ENCODE measurements around the gene CIZ1.
"Not testable (repeated sequence)": the region's sequence is repeated elsewhere in the genome, so short reads cannot be mapped to it uniquely, and the experiment has no call there.

The CIZ1 gene

DNA sequence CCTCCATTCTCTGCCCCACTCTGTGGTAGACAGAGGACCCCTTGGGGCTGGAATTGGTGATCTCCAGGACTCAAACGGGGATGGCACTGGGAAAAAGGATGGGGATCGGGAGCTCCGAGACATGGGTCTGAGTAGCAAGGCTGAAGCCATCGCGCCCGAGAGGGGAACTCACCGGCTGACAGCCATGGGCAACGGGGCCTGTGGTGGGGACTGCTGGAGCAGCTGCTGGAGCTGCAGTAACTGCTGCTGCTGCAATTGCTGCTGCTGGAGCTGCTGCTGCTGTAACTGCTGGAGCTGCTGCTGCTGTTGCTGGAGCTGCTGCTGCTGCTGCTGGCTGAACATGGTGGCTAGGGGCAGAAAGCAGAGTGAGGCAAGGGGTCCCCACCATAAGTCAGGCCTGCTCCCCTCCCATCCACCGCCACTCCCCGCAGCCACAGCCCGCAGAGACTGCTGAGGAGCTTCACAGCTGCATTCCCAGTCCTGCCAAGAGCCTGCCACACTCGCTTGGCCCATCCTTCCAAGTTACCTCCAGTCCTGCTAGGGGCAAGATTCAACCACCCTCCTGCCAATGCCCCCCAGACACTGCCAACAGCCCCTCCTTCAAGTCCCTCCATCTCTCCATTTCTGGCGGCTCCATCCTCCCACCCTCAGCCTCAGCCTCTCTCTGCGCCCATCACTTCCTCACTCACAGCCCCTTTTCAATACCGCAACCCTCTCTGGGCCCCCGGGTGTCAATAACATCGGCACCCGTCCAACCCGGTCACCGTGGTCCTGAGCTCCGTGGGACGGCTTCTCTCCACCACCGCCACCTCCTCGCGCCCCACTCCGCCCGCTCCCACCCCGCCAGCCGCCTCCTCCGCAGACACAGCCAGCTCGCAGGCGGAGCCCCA, 611 bp downstream of the CIZ1 start:
- DNase-seq, result peak in 1 of 3 experiments; percentile 57

DNA sequence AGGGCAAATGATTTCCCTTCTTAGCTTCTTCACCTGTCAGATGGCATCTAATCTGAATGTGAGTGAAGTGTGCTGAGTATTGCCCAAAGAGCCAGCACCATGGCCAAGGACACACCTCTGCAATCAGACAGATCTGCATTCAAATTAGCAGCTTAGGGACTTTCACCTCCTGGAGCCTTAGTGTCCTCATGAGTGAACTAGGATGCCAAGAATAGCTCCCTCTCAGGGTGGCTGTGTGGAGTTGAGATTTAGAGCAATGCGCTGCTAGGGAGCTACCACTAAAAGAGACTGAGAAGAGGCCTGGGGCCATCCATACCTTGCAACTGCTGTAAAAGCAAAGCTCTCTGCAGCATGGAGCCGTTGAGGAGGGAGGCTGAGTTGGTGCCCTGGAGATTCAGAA, 1.4 kb downstream of the CIZ1 start:
- no peak for DNase-seq

DNA sequence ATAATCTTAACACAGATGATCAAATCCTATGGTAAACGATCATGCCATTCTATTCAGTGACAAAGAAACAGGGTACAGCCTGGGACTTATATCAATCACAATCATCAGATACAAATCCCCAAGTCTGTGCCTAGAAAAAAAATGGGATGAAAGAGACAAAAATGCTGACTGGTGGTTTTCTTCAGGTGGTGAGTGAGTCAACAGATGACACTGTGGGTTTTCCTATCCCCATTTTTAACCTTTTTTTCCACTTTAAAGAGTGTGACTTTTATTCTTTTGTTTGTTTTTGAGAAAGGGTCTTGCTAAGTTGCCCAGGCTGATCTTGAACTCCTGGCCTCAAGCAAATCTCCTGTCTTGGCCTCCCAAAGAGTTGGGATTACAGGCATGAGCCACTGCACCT, 3.2 kb downstream of the CIZ1 start:
- DNase-seq, result no peak

DNA sequence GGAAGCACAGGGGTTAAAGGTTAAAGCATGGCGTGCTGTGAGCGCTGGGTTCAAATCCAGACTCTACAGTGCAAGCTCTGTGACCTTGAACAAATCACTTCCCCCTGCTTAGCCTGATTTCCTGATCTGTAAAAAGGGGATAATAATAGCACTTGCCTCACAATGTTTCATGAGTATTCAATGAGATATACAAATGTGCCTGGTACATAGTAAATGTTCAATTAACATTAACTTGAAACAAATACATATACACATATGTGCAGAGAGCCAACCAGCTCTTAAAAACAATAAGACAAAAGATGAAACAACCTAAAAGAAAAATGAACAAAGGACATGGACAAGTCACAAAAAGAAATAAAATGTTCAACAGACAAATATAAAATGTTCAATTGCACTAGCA, 4.0 kb downstream of the CIZ1 start:
- no peak for DNase-seq

DNA sequence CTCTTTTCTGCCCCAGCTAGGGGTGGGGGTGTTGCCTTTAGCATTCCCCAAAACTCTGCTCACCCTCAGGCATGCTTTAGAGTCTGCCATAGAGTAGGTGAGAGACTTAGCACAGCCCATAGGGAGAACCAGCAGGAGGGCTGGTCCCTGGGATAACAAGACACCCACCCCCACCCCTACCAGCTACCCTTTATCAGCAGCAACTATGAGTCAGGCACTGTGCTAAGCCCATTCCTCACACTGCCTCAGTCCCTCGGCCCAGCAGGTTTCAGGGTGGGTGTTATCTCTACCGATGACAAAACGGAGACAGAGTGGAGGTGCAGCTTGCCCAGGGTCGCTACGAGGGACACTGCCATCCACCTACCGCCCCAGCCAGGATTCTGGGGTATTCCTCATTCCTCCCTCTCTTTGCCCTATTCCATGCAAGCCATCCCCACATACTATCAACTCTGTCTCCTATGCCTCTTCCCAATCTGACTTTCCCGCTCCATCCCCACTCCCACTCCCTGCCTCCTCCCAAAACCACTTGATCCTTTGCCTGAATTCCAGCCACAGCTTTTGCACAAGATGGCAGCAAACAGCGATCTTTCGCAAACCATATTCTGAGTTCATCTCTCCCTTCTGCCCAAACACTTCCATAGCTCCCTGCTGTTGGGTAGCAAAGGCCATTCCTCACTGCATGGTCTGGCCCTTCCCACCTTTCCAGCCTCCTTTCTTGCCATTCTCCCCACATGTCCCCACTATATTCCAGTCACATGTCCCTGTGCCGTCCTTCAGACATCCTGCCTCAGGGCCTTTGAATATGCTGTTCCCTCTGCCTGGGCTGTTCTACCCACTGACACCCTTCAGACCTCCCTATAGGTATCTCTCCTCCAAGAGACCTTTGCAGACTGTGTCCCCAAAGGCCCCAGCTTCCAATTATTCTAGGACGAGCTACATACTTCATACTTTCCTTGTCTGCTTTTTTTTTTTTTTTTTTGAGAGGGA, 5.1 kb downstream of the CIZ1 start:
- no peak for DNase-seq

DNA sequence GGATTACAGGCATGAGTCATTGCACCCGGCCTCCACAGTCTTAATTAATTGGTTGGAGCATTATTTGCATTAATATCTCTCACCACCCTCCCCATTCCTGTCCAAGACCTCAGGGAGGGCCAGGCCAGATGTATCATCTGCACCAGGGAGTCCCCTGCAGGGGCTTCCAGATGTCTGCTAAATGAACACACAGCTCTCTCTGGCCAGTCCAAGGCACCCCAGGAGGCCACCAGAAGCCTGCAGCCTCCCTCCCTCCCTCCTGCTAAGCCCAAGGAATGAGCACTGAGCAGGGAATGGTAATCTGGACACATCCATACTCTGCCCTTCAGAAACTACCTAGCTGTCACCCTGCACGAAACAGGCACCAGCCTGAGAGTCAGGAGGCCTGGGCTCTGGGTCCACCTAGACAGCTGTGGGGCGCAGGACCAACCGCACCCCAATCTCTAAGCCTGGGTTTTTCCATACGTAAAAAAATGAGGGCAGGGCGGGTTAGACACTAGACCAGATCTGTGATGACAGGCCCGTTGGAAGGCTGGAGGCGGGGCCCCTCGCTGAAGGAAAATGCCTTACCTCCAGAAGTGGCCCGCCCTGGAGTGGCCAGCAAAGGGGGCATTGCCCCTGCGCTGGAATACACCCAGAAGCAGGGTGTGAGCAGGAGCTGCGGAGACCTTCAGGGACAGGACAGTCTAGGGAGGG, 8.3 kb downstream of the CIZ1 start:
- no peak for DNase-seq

DNA sequence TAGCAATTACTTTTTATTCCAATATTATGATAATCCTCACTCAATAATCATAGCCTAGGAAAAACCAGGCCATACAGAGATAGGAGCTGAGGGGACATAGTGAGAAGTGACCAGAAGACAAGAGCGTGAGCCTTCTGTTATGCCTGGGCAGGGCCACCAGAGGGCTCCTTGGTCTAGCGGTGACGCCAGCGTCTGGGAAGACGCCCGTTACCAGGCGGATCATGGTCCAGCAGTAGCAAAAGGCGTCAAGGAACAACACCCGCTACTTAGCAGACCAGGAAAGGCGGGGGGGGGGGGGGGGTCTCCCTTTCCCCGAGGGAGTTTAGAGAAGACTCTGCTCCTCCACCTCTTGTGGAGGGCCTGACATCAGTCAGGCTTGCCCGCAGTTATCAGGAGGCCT, 9.9 kb downstream of the CIZ1 start:
- DNase-seq, result not testable (repeated sequence)

DNA sequence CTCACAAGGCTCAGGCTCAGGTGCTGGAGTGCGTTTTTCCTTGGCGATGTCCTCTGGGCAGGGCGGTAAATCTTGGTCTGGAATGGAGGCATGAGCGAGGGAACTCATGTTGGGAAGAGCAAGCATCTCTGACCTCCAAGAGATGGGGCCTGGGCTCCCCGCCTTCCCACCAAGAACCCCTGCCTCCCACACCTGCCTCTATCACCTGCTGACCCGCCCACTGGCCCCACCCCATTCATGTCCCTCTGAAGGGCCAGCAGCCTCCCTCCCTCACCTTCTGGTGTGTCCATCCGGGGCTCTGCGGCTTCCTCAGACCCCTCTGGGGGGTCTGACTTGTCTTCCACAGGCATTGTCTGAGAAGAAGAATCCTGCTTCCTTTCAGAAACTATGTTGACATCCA, 10.9 kb downstream of the CIZ1 start:
- no peak for DNase-seq

DNA sequence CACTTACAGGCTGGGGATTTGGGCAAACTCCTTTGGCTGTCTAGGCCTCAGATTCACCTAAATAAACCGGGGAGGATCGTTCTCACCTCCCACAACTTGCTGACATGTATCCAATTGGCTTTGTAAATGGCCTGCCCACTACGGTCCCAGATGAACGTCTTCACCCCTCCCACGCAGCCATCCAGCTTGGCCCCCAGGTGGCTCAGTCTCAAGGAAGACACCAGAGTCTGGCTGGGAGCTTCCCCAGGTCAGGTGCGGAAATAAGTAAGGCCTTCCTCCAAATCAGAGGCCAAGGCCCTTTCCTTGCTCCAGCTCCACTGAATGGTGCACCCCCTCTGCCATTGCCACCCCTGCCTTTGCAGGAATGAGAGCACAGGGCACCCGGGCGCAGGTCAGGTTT, 11.4 kb downstream of the CIZ1 start:
- no peak for DNase-seq

DNA sequence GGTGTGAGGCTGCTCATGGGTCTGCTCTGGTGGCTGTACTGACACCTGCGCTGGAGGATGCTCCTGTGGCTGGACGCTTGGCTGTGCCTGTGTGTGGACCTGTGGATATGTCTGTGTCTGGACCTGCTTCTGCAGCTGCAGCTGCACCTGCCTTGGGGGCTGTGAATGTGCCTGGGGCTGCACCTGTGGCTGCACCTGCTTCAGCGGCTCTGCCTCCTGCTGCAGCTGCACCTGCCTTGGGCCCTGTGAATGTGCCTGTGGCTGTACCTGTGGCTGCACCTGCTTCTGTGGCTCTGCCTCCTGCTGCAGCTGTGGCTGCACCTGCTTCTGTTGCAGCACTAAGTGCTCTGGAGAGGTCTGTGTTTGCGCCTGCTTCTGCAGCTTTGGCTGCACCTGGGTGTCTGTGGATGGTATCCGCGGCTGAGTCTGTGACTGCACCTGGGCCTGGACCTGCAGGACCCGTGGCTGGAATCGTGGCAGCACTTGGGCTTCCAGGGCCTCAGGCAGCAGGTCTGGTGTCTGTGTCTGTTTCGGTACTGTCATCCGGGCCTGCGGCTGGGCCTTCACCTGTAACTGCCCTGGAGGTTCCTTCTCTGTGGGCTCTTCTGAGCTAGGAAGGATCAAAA, 12.5 kb downstream of the CIZ1 start:
- no peak for DNase-seq

DNA sequence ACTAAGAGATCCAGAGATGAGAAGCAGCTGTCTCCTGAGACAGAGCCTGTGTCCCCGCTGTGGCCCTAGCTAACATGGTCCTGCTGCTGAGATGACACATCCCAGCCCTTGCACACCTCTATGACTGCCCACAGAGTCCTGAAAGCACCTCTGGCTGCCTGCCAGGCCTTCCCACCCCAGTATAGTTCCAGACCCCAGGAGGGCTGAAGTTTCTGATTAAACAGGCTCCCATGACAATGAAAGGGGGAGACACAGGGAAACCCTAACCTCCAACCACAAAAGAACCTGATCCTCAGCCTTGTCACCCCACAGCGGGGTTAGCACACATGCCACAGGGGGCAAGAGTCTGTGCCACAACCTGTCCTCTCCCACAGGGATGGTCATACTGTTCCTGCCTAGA, 15.6 kb downstream of the CIZ1 start:
- no peak for DNase-seq

DNA sequence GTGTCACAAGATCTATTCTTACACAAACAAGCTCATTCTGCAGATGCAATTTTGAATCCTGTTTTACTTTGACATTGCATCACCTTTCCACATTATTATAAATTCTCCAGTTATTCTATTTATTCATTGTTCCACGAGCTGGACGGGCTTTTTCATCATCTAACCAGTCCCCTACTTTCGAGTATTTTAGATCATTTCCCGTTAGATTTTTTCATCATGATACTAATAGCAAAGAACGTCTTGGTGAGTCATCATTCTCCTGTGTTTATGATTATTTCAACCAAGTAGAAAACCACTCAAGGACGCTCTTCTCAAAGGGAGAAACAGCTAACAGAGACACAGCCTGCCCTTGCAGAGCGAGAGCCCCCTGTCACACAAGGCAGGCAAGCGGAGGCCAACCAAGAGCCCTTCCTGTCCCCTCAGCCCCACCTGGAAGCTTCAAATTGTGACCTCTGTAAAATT, 16.2 kb downstream of the CIZ1 start:
- no peak for DNase-seq

DNA sequence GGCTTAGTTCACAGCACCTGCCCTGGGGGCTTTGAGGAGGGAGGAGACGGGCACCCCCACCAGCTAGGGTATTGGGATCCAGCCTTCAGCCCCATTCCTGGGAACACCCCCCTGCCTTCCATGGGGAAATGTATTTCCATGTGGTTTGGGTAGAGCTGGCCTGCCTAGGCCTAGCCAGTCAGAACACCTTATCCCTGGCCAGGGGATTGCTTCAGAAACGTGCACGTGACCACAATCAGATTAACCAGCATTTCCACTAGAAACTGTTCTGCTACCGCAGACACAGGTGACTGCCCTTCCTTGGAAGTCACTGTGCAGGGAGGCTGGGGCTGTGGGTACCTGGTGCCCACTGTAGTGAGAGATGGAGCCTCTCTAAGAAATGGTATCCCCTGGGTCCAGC, 17.3 kb downstream of the CIZ1 start:
- no peak for DNase-seq

DNA sequence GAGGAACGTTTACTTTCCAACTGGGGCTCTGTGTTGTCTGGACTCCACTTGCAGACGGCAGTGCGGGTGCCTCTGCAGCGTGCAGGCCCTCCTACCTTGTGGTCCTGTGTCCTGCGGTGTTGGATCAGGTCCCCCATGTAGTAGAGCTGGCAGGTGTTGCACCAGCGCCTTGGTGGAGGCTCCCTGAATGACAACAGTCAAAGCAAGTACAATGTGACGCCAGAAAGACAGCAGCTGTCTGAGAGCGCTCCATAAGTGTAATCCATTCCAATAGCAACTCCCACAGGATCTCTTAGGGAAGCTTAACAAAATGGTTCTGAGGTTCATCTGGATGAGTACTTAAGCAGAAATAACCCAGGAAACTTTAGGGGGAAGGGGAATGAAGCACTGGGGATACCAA, 21.4 kb downstream of the CIZ1 start:
- DNase-seq, result no peak

DNA sequence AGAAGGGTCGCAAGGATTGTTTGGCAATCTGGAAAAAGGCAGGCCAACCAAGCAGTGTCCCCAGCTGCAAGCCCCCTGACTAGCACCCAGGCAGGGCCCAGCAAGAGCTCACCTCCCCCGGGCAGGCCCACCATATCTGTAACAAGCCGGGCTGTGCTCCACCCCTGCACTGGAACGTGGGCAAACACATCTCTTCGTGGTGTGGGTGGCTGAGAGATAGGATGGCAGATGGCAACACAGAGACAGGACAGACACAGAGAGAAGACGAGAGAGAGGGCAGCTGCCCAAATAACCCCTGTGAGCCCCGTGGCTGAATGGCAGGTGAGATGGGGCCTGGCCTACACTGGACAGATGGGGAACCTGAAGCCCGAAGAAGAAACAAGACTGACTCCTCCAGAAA, 21.9 kb downstream of the CIZ1 start:
- DNase-seq, result no peak

DNA sequence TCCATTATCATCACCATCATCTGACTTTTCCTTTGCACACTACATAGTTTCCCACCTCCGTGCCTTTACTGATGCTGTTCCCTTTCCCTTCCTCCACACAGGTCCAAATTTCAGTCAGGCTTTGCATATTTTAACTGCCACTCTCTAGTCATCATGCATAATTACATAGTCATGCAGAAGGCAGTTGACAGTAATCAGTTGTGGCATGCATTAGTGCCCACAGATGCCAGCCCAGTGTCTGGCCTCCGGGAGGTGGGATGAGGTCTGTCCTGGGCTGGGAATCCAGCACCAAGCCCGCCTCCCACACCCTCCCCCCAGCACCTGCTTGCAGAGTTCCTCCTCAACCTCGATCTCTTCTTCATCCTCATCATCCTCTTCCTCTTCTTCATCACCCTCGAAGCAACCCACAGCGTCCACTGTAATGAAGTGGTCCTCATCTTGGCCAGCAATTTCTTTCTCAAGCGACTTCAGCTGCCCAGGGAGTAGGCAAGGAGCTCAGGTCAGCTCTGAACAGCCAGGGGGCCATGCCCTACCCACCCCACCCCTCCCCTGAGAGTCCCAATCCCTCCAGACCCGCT, 22.6 kb downstream of the CIZ1 start:
- no peak for DNase-seq

DNA sequence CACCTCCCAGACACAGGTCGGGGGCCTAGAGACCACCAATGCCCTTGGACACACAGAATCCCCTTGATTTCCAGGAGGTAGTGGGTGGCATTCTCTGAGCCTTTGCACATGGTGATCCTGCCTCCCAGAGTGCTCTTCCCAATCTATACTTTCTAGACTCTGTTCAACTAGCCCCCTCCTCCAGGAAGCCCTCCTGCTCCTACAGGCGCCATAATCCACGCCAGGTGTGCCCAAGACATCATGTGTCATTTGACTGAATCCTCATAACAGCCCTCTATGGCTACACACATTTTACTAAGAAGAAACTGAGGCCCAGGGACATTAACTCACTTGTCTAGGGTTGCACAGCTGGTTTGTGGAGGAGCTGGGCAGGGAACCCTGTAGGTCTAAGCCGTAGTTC, 24.2 kb downstream of the CIZ1 start:
- DNase-seq, result no peak

DNA sequence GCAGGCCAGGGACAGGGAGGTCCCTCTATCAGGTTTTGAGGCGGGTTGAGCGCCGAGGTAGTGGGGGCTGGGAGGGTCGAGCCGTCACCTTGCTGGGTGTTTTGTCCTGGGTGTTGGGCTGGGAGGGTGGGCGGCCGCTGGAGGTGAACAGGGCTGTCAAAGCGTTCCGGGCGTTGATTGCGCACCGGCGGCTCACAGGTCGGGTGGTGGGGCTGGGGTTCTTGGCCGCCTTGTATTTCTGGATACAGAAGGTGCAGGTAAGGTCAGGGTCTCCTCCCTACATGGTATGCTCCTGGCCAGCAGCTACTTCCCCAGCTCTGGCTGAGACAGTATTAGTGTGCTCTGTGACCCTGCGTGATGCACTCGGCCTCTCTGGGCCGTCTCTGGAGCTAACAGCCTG, 25.2 kb downstream of the CIZ1 start:
- DNase-seq, result no peak

DNA sequence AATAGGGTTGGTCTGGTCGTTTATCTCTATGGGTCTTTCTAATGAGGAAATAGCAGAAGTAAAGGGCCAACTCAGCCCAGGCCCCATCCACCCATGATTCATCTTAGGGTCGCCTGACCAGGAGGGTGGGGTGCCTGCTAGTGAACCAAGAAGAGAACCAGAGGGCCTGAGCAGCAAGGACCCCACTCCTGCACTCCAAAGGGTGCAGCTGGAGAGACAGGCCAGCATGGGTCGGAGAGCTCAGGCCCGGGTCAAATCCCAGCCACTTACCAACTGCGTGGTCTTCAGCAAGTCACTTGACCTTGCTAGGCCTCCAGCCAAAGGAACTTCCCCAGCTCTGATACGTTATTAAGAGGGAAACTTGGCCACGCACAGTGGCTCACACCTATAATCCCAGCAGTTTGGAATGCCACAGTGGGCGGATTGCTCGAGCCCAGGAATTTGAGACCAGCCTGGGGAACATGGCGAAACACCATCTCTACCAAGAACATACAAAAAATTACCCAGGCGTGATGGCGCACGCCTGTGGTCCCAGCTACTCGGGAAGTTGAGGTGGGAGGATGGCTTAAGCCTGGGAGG, 27.0 kb downstream of the CIZ1 start:
- no peak for DNase-seq

DNA sequence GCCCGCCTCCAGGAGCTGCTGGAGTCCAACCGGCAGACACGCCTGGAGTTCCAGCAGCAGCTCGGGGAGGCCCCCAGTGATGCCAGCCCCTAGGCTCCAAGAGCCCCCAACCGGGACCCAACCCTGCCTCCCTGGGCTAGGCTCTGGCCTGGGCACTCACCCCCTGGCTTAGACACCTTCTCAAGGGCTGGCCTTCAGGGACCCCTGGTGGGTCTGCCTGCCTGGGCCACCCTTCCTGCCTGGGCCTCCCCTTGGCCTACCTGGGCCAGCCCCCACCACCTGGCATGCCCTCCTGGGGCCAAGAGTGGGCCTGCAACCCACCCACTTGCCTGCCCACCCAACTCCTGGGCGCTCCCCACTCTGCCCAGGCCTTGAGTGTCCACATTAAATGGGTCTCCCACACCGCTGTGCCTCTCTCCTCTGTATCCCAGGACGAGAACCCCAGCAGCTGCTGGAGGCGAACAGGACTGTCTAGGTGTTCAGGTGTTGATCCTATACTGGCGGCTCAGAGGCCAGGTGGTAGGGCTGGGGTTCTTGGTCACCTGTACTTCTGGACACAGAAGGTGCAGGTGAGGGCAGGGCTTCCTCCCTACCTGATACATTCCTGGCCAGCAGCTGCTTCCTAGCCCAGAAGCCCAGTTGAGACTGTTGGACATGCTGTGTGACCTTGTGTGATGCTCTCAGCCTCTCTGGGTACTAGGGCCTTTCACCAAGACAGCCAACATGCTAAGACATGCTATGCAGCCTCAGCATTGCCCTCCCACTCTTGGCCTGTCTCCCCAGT, 27.7 kb downstream of the CIZ1 start:
- no peak for DNase-seq

DNA sequence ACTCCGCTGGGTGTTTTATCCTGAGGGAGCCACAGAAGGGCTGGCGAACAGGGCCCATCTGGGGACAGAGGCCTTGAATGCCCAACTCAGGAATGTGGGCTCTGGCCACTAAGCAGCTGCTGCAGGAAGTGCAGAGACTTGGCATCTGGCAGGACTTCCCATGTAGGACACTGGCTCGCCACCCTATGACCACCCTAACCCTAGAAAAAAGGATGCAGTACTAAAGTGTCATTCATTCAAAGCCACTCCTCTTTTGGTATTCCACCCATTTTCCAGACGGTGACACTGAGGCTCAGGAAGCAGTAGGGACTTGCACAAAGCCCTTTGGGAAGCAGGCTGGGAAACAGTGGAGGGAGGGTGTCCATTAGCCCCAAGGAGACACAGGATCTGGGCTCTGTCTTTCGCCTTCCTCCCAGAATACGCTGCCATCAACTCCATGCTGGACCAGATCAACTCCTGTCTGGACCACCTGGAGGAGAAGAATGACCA, 28.3 kb downstream of the CIZ1 start:
- no peak for DNase-seq

Measured in NCI-H1417 (cell line).